LNCAP (cell line): Measurements from ENCODE around the gene EEF1A2.

ENCODE experiments used
- TF ChIP-seq, protein P1 (sequence below): fragments of 450-650 bp; IDR thresholded peaks from 2 replicates; pipeline ENCODE4 v1.5.1; 2017; ENCODE audit warnings: mild to moderate bottlenecking

EEF1A2 gene

GRCh38 chr20:63488315-63489251 is 10.3 kb downstream of the EEF1A2 start:
- TF ChIP-seq, protein P1, sequence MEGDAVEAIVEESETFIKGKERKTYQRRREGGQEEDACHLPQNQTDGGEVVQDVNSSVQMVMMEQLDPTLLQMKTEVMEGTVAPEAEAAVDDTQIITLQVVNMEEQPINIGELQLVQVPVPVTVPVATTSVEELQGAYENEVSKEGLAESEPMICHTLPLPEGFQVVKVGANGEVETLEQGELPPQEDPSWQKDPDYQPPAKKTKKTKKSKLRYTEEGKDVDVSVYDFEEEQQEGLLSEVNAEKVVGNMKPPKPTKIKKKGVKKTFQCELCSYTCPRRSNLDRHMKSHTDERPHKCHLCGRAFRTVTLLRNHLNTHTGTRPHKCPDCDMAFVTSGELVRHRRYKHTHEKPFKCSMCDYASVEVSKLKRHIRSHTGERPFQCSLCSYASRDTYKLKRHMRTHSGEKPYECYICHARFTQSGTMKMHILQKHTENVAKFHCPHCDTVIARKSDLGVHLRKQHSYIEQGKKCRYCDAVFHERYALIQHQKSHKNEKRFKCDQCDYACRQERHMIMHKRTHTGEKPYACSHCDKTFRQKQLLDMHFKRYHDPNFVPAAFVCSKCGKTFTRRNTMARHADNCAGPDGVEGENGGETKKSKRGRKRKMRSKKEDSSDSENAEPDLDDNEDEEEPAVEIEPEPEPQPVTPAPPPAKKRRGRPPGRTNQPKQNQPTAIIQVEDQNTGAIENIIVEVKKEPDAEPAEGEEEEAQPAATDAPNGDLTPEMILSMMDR: no peak

DNA sequence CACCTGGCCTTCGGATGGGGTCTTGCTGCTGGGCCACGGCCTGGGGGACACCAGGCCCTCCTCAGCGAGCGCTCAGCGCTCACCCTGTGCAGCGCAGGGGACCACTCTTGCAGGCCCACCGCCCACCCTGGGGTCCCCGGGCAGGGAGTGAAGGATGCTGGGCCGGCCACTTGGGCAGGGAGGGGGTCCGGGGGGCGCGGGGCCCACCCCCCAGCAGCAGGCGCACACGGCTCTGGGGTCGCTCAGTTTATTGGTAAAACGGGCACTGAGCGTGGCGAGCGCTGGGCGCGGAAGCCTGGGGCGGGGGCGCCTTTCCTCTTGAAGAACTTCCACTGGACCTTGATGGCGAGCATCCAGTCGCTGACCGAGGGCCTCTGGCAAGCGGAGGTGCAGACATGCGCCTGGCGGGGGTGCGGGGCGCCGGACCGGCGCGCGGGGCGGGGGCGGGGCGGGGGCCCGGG is 11.1 kb downstream of the EEF1A2 start:
- TF ChIP-seq, protein P1: no peak

GRCh38 chr20:63487116-63487764 is 11.6 kb downstream of the EEF1A2 start:
- TF ChIP-seq, protein P1: no peak

GRCh38 chr20:63486300-63486855 is 12.5 kb downstream of the EEF1A2 start:
- TF ChIP-seq, protein P1: no peak

DNA sequence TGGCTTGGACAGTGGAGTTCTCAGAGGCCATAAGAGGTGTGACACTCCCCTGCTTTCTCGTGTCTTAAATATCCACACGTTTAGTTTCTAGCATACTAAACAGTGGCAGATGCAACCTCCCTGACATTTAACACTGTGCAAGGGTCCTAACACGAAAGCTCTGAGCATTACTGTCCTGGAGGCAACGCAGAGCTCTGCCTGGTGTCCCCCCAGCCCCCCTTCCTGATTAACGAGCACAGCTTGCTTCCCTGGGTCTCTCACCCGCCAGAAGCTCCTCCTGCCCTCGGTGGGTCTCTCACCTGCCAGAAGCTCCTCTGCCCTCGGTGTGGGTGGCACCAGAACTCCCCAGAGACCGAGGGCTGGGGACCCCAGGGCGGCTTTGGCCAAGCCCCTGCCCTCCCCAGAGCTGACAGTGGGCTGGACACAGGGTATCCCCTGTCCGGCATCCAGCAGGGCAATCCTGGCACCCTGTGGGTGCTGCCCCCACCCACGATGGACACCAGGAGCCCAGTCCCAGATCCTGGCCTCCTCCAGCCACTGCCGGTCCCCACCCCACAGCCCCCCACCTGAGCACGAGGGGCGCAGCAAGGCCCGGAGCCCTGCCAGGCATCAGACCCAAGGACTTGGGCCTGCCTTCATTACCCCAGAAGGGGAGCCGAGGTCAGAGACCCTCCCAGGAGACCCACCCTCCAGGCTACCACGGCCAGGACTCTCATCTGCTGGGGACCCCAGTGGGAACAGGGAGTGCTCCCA is 14.1 kb downstream of the EEF1A2 start:
- TF ChIP-seq, protein P1: no peak

DNA sequence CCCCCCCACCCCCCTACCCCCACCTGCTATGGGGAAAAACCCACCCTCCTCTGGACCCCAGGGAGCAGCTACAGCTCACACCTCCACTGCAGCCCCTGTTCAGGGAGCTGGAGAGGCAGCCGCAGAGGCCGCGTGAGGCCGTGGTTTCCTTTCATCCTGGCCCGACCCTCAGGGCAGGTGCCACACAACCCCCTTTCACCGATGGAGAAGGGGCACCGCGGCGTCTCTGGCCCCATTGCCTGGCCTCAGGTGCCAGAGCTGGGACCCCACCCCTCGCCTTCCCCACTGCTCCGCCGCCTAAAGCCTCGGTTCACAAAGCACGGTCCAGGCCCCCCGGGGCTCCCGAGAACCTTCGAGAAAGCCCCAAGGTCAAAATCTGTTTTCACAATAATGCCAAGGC is 14.6 kb downstream of the EEF1A2 start:
- TF ChIP-seq, protein P1: no peak

GRCh38 chr20:63483834-63484233 is 15.0 kb downstream of the EEF1A2 start:
- TF ChIP-seq, protein P1: no peak
